Epithelial cell of proximal tubule (primary cell): ENCODE results near the gene OPA3. TPM values are rescaled to one million over a fixed set of nuclear protein-coding genes. Genes with fewer than 3 reads are reported as not detected.

Source experiments
- DNase-seq: peaks from one replicate; pipeline ENCODE4 v3.0.0-alpha.2; 2011; ENCODE audit warnings: low read depth
- H3K4me3 ChIP-seq: 2 replicates; pipeline ENCODE4 v1.5.1; 2011; ENCODE audit warnings: low read depth, mild to moderate bottlenecking, low read length
- total RNA-seq: library from RNA; depleted of rRNA; stranded (reverse); fragments of >200 nt; gene quantifications from 2 replicates; pipeline ENCODE4 v1.2.3, GENCODE V29; 2015
- TF ChIP-seq, protein P1 (sequence below): conservative IDR thresholded peaks from 2 replicates; pipeline ENCODE4 v1.5.1; 2012; ENCODE audit warnings: low read depth, mild to moderate bottlenecking, low read length

The OPA3 gene
- total RNA-seq, 1 donor from 2014 or later = 12.6 TPM

DNA sequence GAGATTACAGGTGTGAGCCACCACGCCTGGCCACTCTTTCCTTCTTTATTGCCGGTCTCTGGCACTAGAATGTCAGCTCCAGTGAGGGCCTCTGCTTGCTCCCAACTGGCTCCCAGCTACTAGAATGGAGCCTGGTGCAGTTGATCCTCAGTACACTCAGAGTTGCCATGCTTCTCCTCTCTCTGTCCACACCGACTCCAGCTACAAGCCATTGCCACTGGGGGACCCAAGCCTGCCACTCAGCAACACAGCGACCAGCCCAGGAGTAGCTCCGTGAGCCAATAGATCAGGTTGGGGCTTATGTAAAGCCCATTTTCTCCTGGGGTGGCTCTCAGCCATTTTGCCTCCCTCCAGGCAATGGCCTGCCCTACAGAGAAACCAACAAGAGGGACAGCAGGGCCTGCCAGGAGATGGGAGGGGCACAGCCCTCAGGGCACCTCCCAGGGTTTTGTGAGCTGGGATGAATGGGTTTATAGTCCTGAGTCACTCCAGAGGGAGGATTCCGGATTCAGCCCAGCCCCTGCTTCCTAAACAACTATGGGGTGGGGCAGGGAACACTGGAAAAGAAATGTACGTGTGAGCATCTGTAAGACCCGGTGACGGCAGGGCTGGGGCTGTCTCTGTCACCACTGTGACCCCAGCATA, 36.5 kb downstream of the OPA3 start:
- TF ChIP-seq, protein P1, sequence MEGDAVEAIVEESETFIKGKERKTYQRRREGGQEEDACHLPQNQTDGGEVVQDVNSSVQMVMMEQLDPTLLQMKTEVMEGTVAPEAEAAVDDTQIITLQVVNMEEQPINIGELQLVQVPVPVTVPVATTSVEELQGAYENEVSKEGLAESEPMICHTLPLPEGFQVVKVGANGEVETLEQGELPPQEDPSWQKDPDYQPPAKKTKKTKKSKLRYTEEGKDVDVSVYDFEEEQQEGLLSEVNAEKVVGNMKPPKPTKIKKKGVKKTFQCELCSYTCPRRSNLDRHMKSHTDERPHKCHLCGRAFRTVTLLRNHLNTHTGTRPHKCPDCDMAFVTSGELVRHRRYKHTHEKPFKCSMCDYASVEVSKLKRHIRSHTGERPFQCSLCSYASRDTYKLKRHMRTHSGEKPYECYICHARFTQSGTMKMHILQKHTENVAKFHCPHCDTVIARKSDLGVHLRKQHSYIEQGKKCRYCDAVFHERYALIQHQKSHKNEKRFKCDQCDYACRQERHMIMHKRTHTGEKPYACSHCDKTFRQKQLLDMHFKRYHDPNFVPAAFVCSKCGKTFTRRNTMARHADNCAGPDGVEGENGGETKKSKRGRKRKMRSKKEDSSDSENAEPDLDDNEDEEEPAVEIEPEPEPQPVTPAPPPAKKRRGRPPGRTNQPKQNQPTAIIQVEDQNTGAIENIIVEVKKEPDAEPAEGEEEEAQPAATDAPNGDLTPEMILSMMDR = no peak
- no peak overlapping the region for H3K4me3 ChIP-seq
- no peak for DNase-seq

DNA sequence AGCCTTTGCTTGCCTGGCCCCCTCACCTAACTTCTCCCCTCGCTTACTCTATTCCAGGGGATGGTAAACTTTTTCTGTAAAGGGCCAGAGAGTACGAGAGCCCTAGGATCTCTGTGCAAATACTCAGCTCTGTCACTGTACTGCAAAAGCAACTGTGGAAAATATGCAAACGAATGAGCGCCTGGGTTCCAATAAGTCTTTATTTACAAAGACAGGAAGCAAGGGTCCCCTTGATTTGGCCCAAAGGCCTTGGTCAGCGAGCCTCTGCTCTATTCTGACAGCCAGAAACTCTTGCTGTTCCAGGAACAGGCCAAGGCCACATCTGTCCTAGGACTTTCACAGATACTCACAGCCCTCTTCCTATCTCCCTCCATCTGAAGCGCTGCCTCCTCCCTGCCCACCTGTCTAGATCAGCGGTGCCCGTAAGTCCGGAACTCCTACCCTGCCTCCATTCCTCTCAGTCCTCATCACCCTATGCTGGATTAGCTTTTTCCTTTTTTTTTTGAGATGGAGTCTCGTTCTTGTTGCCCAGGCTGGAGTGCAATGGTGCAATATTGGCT, 37.3 kb downstream of the OPA3 start:
- H3K4me3 ChIP-seq = no peak overlapping the region
- no peak for DNase-seq
- TF ChIP-seq, protein P1 = no peak

DNA sequence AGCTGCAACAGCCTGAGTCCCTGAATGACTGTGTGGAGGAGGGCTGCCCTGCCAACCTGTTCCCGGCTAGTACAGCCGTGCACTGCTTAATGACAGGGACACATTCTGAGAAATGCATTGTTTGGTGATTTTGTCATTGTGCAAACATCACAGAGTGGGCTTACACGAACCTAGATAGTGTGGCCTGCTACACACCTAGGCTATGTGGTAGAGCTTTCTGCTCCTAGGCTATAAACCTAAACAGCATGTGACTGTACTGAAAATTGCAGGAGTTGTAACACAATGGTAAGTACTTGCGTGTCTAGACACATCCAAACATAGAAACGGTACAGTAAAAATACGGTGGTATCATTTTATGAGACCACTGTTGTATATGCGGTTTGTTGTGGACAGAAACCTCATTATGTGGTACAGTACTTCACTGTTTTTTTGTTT, 42.4 kb downstream of the OPA3 start:
- TF ChIP-seq, protein P1 = no peak
- no peak overlapping the region for H3K4me3 ChIP-seq
- no peak for DNase-seq

DNA sequence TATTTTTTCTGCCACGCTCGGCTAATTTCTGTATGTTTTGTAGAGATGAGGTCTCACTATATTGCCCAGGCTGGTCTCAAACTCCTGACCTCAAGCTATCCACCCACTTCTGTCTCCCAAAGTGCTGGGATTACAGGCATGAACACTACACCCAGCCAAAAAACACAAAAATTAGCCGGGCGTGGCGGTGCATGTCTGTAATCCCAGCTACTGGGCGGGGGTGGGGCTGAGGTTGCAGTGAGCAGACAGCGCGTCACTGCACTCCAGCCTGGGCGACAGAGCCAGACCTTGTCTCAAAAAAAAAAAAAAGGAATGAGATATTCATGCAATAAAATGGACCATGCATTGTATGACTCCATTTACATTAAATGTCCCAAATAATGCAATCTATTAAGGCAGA, 45.1 kb downstream of the OPA3 start:
- TF ChIP-seq, protein P1 = no peak
- DNase-seq = no peak
- H3K4me3 ChIP-seq = no peak overlapping the region

DNA sequence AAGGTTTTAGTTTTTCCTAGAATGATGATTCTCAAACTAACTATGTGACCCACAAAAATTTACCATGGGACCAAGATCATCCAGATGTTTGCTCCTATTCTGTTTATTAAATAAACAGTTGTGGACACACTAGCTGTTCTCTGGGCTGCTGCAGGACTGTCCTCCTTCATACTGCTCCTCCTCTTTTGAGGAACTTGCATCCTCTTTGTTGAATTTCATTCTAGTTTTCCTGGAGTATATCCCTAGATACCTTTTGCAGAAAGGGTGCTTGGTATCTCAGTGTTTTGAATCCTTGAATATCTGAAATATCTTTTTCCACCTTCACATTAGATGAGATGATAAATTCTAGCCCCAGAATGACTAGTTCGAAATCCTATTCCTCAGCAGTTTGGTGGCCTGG, 53.3 kb downstream of the OPA3 start:
- TF ChIP-seq, protein P1 = no peak
- no peak for DNase-seq
- H3K4me3 ChIP-seq = no peak overlapping the region

DNA sequence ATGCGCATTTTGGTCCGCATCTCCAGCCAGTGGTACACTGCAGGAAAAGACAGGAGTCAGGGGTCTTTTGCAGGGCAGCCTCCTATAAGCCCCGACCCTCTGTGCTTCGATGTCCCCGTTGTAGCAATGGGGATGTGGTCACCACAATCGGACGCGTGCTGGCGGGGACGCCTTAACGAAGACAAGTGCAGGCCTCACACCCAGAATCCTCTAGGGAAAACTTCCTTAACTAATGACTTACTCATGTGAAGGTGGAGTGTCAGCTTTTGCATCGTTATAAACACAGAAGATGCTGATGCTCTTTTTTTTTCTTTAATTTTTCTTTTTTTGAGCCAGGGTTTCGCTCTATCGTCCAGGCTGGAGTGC, 55.2 kb downstream of the OPA3 start:
- DNase-seq = no peak
- H3K4me3 ChIP-seq = no peak overlapping the region
- TF ChIP-seq, protein P1 = no peak
